GM12872 (cell line): ENCODE data around the gene MED19.

Experiments
- CTCF ChIP-seq: IDR thresholded peaks from 3 replicates; pipeline ENCODE4 v1.5.1; 2011; ENCODE audit warnings: low read depth, mild to moderate bottlenecking, low read length, moderate library complexity; ENCODE audit not compliant: insufficient read depth

Gene MED19

GRCh38 chr11:57711414-57712255 is at the start of gene MED19:
TSS of gene MED19 (minus strand) at chr11:57712215. CDS start at chr11:57712179, 36 bp downstream.
- no peak for TF ChIP-seq CTCF

- TF ChIP-seq CTCF, result no peak
Measured at GRCh38 chr11:57758174-57758573, 46.2 kb upstream of the MED19 start.

DNA sequence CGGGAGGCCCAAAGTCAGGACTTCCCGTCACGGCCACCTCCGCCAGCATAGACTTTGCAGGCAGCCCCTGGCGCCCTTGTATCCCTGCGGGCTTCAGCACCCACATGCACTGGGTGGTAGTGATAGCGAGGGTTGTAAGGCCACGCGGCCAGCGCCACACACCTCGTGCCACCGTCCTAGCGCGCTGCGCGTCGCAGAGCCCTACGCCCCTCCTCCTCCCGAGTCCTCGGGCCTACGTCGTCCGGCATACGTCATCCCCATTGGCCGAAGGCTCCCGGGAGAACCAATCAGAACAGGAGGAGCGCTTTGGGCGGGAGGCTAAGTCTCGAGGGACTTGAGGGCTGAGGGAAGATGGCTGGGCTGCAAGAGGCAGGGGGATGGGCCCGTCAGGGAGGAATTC is 40.9 kb upstream of the MED19 start:
- no peak for TF ChIP-seq CTCF

- peak; percentile 52; the same call in 2 of the 3 replicates for TF ChIP-seq CTCF
Measured at GRCh38 chr11:57751676-57752253, 39.8 kb upstream of the MED19 start, which contains the start of gene BTBD18. TSS of gene BTBD18 (minus strand) at chr11:57751819. CDS start at chr11:57751188, 631 bp downstream.

- no peak for TF ChIP-seq CTCF
Measured at GRCh38 chr11:57751176-57751575, 39.2 kb upstream of the MED19 start.

DNA sequence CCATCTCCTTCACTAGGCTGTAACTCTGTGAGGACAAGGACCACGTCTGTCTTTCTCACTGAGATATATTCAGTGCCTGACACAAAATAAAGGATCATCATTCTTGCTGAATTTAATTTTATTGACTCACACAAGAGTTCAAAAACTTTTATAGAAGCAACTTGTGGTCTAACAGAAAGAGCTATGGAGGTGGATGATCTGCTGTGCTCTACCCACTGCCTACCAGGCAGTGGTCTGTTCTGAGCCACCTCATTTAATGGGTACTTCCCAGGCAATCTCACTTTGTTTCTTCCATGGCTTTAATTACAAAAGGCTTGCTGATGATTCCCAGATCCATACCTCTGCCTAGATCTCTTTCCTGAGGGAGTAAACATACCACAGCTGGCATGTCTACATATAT is 34.9 kb upstream of the MED19 start:
- TF ChIP-seq CTCF, result no peak

- no peak for TF ChIP-seq CTCF
Measured at GRCh38 chr11:57745206-57745605, 33.2 kb upstream of the MED19 start.
